A549 (cell line): ENCODE data around the gene TGFBR1. TPM values are rescaled to one million over a fixed set of nuclear protein-coding genes. Genes with fewer than 3 reads are reported as not detected.

Experiments
- ATAC-seq, 2 experiments: fragments of 200-7000 bp in 1 of 2; fragments of >200 bp in 1 of 2; cut with Nextera tagmentation in 1 of 2; cut with Tn5 transposase in 1 of 2; 3 replicates each; pipeline versions ENCODE4 v1.8.0 to v1.9.1; 2018 to 2020; ENCODE audit warnings: mild to moderate bottlenecking in 1 of 2, moderate library complexity in 1 of 2
- CTCF ChIA-PET: fragments of 300-600 bp; sonication (Branson Sonifier 250); formaldehyde crosslinking; extraction: SDS; loops from one replicate; lab custom pipeline; 2021; ENCODE audit warnings: antibody characterized with exemption, inconsistent platforms; lab: Yijun Ruan, JAX
- POLR2A ChIA-PET: fragments of 350-600 bp; formaldehyde crosslinking; extraction: SDS; loops from one replicate; lab custom pipeline; 2021; ENCODE audit warnings: antibody characterized with exemption, inconsistent platforms; lab: Yijun Ruan, JAX
- DNase-seq, 2 experiments: peaks; one replicate each; pipeline versions ENCODE4 v3.0.0 to v3.0.0-alpha.2; 2011 to 2016; ENCODE audit warnings: low read depth in 1 of 2, low spot score in 1 of 2
- FAIRE-seq: peaks from 2 replicates; lab custom pipeline; 2011; peaks lifted over from hg19 to GRCh38; lab: Jason Lieb, UNC
- H3K27ac ChIP-seq, 2 experiments: fragments of >200 bp; sonication (Bioruptor Twin); formaldehyde crosslinking; 3 replicates each; pipeline ENCODE4 v1.5.1; 2016 to 2017
- H3K4me1 ChIP-seq: fragments of >200 bp; sonication (Bioruptor Twin); formaldehyde crosslinking; 3 replicates; pipeline ENCODE4 v1.6.1; 2016
- H3K4me2 ChIP-seq: fragments of >200 bp; sonication (Bioruptor Twin); formaldehyde crosslinking; 3 replicates; pipeline ENCODE4 v1.6.1; 2016
- H3K4me3 ChIP-seq: fragments of >200 bp; sonication (Bioruptor Twin); formaldehyde crosslinking; 3 replicates; pipeline ENCODE4 v1.5.1; 2016
- H3K9me3 ChIP-seq: fragments of >200 bp; sonication (Bioruptor Twin); formaldehyde crosslinking; 3 replicates; pipeline ENCODE4 v1.6.1; 2016
- EHMT2 ChIP-seq: fragments of 200-600 bp; sonication (generic); IDR thresholded peaks from 2 replicates; pipeline ENCODE4 v1.6.1; 2016; ENCODE audit warnings: antibody characterized with exemption, low read depth, mild to moderate bottlenecking, moderate library complexity
- EP300 ChIP-seq, 2 experiments: fragments of >200 bp; sonication (Bioruptor Twin); formaldehyde crosslinking; IDR thresholded peaks; 2 replicates in 1 of 2; 3 replicates in 1 of 2; pipeline ENCODE4 v1.6.1; 2016 to 2017
- FOSL2 ChIP-seq, 2 experiments: fragments of 450-650 bp in 1 of 2; fragments of >200 bp in 1 of 2; sonication (Bioruptor Twin) in 1 of 2; formaldehyde crosslinking; IDR thresholded peaks; 2 replicates each; pipeline versions ENCODE4 v1.5.0 to v1.6.1; 2016 to 2020; ENCODE audit warnings: mild to moderate bottlenecking in 1 of 2, moderate library complexity in 1 of 2
- FOXS1 ChIP-seq: fragments of 250-450 bp; sonication (Bioruptor Pico); IDR thresholded peaks from 2 replicates; pipeline ENCODE4 v1.5.0; 2020; ENCODE audit warnings: mild to moderate bottlenecking, moderate library complexity
- HOXA7 ChIP-seq: fragments of 250-450 bp; sonication (Bioruptor Pico); IDR thresholded peaks from 2 replicates; pipeline ENCODE4 v1.5.0; 2020; ENCODE audit warnings: mild to moderate bottlenecking, moderate library complexity
- HOXB5 ChIP-seq: fragments of 250-450 bp; sonication (Bioruptor Pico); IDR thresholded peaks from 2 replicates; pipeline ENCODE4 v1.5.0; 2020; ENCODE audit warnings: mild to moderate bottlenecking, moderate library complexity
- KDM5A ChIP-seq: fragments of 200-600 bp; sonication (generic); IDR thresholded peaks from 2 replicates; pipeline ENCODE4 v1.6.1; 2016; ENCODE audit warnings: antibody characterized with exemption, mild to moderate bottlenecking
- MAFK ChIP-seq: fragments of 450-650 bp; IDR thresholded peaks from 2 replicates; pipeline ENCODE4 v1.6.1; 2014; ENCODE audit not compliant: partially characterized antibody
- MAZ ChIP-seq: fragments of 150-350 bp; IDR thresholded peaks from 2 replicates; pipeline ENCODE4 v1.6.1; 2014; ENCODE audit warnings: antibody characterized with exemption, low read depth, low read length, borderline replicate concordance
- MYC ChIP-seq: IDR thresholded peaks from 2 replicates; pipeline ENCODE4 v1.6.1; 2012; ENCODE audit warnings: mild to moderate bottlenecking, inconsistent platforms, low read length, improper control_type of control experiment, borderline replicate concordance
- POLR2A ChIP-seq: IDR thresholded peaks from 2 replicates; pipeline ENCODE4 v1.6.1; 2012; ENCODE audit warnings: mild to moderate bottlenecking, low read length
- RAD21 ChIP-seq, 2 experiments: fragments of >200 bp in 1 of 2; sonication (Bioruptor Twin) in 1 of 2; formaldehyde crosslinking in 1 of 2; IDR thresholded peaks in 1 of 2; conservative IDR thresholded peaks in 1 of 2; 2 replicates in 1 of 2; 3 replicates in 1 of 2; pipeline ENCODE4 v1.6.1; 2012 to 2018; ENCODE audit warnings: inconsistent platforms in 1 of 2
- RCOR1 ChIP-seq: fragments of 150-350 bp; IDR thresholded peaks from 2 replicates; pipeline ENCODE4 v1.6.1; 2014; ENCODE audit warnings: antibody characterized with exemption, low read length, low read depth
- RFX5 ChIP-seq: fragments of 450-650 bp; IDR thresholded peaks from 2 replicates; pipeline ENCODE4 v1.7.1; 2014; ENCODE audit warnings: antibody characterized with exemption, mild to moderate bottlenecking, moderate library complexity
- RNF2 ChIP-seq: fragments of 200-600 bp; sonication (generic); IDR thresholded peaks from 2 replicates; pipeline ENCODE4 v1.6.1; 2016; ENCODE audit warnings: low read depth, mild to moderate bottlenecking, antibody characterized with exemption, moderate library complexity, borderline replicate concordance
- SMC3 ChIP-seq: fragments of >200 bp; sonication (Bioruptor Twin); formaldehyde crosslinking; IDR thresholded peaks from 3 replicates; pipeline ENCODE4 v1.6.1; 2018; ENCODE audit warnings: inconsistent platforms
- TFCP2L1 ChIP-seq: fragments of 250-450 bp; sonication (Bioruptor Pico); IDR thresholded peaks from 2 replicates; pipeline ENCODE4 v1.5.0; 2021; ENCODE audit warnings: mild to moderate bottlenecking
- TP53 ChIP-seq: fragments of 250-450 bp; sonication (Bioruptor Pico); IDR thresholded peaks from 2 replicates; pipeline ENCODE4 v1.5.0; 2021; ENCODE audit warnings: mild to moderate bottlenecking, moderate library complexity
- ZNF302 ChIP-seq: fragments of 250-450 bp; sonication (Bioruptor Pico); IDR thresholded peaks from 2 replicates; pipeline ENCODE4 v1.9.0; 2021; ENCODE audit warnings: inconsistent platforms, mild to moderate bottlenecking, moderate library complexity
- whole genome bisulfite sequencing: methylation state at CpG from one replicate; pipeline ENCODE4 v1.1.6; 2017; ENCODE audit errors: missing lambda C conversion rate; 5-methylcytosine and 5-hydroxymethylcytosine counted together
- polyA plus RNA-seq, 4 experiments: library from polyadenylated mRNA; depleted of rRNA in 3 of 4; stranded (reverse); fragments of >200 nt; fragmentation: RNase III in 1 of 4; extraction: RNeasy Plus Mini Kit Qiagen cat#74134 plus additional on column Dnase treatment in 1 of 4; gene quantifications; 2 replicates in 3 of 4; 3 replicates in 1 of 4; pipeline ENCODE4 v1.2.3, GENCODE V29; 2011 to 2017
- TF ChIP-seq, protein P1 (sequence below): fragments of 450-650 bp; IDR thresholded peaks from 2 replicates; pipeline ENCODE4 v1.6.1; 2014; ENCODE audit warnings: antibody characterized with exemption
- TF ChIP-seq, protein P2 (sequence below): fragments of >200 bp; sonication (Bioruptor Twin); formaldehyde crosslinking; IDR thresholded peaks from 2 replicates; pipeline ENCODE4 v1.6.1; 2016

Gene TGFBR1
- polyA plus RNA-seq, 2 of the 4 experiments (the other 2 are of a cell fraction), result 25.8 to 45.5 TPM

DNA sequence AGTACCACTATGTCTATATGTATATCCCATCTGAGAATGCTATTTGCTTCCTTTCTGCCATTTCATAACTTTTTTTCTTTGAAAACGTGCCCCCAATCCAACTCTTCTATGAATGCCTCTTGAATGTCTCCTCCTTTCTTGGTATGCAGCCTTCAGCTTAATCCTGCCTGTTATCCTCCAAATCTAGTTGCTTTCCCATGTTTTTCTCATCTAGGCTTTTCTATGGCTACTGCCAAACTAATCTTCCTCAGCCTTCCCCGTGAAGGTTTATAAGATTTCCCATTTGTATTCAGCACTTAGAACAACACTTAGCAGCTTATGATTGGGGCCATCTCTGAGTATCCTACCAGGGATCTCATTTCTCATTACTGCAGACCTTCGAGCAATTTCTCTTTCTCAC lies 2.5 kb downstream of the TGFBR1 start:
- TF ChIP-seq EP300 (IDR thresholded peaks at IDR 0.05), result no peak
- TF ChIP-seq TP53 (CRISPR knock-in tag), result no peak
- TF ChIP-seq HOXB5 (CRISPR knock-in tag), result no peak
- TF ChIP-seq MAZ, result no peak
- TF ChIP-seq EHMT2, result no peak
- TF ChIP-seq RCOR1, result no peak
- TF ChIP-seq ZNF302, result no peak
- TF ChIP-seq FOXS1 (CRISPR knock-in tag), result no peak
- TF ChIP-seq TFCP2L1 (CRISPR knock-in tag), result no peak
- TF ChIP-seq, protein P1, sequence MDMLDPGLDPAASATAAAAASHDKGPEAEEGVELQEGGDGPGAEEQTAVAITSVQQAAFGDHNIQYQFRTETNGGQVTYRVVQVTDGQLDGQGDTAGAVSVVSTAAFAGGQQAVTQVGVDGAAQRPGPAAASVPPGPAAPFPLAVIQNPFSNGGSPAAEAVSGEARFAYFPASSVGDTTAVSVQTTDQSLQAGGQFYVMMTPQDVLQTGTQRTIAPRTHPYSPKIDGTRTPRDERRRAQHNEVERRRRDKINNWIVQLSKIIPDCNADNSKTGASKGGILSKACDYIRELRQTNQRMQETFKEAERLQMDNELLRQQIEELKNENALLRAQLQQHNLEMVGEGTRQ, result no peak
- no peak for TF ChIP-seq KDM5A
- no peak for TF ChIP-seq FOSL2 (IDR thresholded peaks at IDR 0.05)
- no peak for TF ChIP-seq FOSL2 (CRISPR knock-in tag; IDR thresholded peaks at IDR 0.05)
- no peak for TF ChIP-seq MAFK
- TF ChIP-seq RNF2, result no peak
- no peak for TF ChIP-seq SMC3
- no peak for TF ChIP-seq POLR2A
- TF ChIP-seq, protein P2, sequence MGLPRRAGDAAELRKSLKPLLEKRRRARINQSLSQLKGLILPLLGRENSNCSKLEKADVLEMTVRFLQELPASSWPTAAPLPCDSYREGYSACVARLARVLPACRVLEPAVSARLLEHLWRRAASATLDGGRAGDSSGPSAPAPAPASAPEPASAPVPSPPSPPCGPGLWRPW, result no peak
- TF ChIP-seq RAD21 (conservative IDR thresholded peaks at IDR 0.05 in 1 of 2, IDR thresholded peaks at IDR 0.05 in 1 of 2), result no peak
- no peak for TF ChIP-seq RFX5
- H3K4me3 ChIP-seq, result no peak overlapping the region
- ATAC-seq (no peak), FAIRE-seq (no peak), DNase-seq (no peak)
- 84% methylated on average over 3 of the region's 3 CpGs for WGBS
- CTCF ChIA-PET, result interaction anchor here (1.7 to 2.1 kb wide), 3 partner anchors 34 to 109 kb away, joined by 3 to 8 read pairs (median 6); no protein-coding TSS in a partner anchor
- no peak overlapping the region for H3K27ac ChIP-seq
- no peaks in the 10 kb centered on the region for H3K9me3 ChIP-seq
- POLR2A ChIA-PET, result no interaction called here
- peak overlapping the region; percentile 73 for H3K4me2 ChIP-seq
- H3K4me1 ChIP-seq, result peaks cover 35% of the 10 kb centered on the region

DNA sequence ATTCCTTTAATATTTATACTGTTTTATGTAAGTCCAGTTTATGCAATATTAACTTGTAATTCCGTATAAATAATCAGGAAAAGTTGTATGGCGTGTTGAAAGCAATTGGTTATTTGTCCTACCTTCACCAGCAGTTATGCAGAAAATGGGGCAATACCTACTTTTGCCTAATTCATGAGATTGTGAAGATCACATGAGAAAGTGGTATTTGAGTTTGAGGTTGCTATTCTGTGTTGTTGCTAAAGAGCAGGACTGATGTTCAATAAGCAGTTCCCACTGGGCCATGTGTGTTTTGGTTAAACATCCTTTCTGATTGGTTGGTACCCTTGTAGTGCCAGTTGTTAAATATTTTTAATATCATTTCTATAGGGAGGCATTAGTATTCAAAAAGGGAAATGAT lies 3.2 kb downstream of the TGFBR1 start:
- ATAC-seq, result no peak
- POLR2A ChIA-PET, result no interaction called here

DNA sequence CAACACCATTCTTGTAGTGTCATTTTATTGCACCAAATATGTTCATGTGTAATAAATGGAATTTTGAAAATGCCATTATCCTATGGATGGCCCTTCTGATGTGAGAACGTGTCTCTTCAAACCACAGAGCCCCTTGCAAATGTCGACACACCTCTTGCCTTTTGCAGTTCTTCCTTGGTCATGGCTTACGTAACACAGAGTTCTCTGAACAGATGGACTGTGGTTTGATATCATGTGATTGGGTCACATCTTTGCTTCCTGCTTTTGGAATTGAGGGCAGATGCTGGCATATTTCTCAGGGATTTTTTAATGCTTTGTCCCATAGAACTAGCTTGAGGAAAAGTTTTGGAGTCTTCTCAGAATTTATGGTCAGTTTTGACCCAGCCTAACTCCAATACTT lies 4.6 kb downstream of the TGFBR1 start:
- Histone ChIP-seq H3K4me1 (peaks cover 19% of the 10 kb centered on the region), H3K4me2 (no peak overlapping the region), H3K9me3 (no peaks in the 10 kb centered on the region), H3K4me3 (no peak overlapping the region), H3K27ac (no peak overlapping the region)
- TF ChIP-seq MAZ (no peak), HOXA7 (CRISPR knock-in tag) (no peak)
- DNase-seq, result no peak
- no peak for ATAC-seq
- WGBS, result 91% methylated on average over 3 of the region's 3 CpGs
- CTCF ChIA-PET, result no interaction called here
- no peak for FAIRE-seq
- POLR2A ChIA-PET, result no interaction called here

More for the DNA sequence above, 3.2 kb downstream of the TGFBR1 start:
- no peak overlapping the region for H3K27ac ChIP-seq
- peak overlapping the region; percentile 73; the same call in 2 of the 3 replicates for H3K4me2 ChIP-seq
- H3K9me3 ChIP-seq, result no peaks in the 10 kb centered on the region
- no peak for FAIRE-seq
- 94% methylated on average over 2 of the region's 2 CpGs for WGBS
- no peak overlapping the region for H3K4me3 ChIP-seq
- TF ChIP-seq RNF2 (no peak), MYC (no peak)
- H3K4me1 ChIP-seq, result peaks cover 31% of the 10 kb centered on the region
- CTCF ChIA-PET, result interaction anchor here (0.6 kb wide), 1 partner anchor 320 kb away, joined by 3 read pairs; no protein-coding TSS in a partner anchor
- DNase-seq, result no peak
